Activated T-cell treated with anti-CD3 and anti-CD28 coated beads, Interleukin-2, amount 50 U/mL, for 1 hour (primary cell): Measurements from ENCODE around the gene LY6G5B.
A peak's percentile ranks its signal among the peaks of the same experiment; 100 is the strongest.
"Not testable (repeated sequence)": the region's sequence is repeated elsewhere in the genome, so short reads cannot be mapped to it uniquely, and the experiment has no call there.

ENCODE experiments used
- DNase-seq: peaks from one replicate; pipeline ENCODE4 v3.0.0-alpha.2; 2020

LY6G5B gene

DNA sequence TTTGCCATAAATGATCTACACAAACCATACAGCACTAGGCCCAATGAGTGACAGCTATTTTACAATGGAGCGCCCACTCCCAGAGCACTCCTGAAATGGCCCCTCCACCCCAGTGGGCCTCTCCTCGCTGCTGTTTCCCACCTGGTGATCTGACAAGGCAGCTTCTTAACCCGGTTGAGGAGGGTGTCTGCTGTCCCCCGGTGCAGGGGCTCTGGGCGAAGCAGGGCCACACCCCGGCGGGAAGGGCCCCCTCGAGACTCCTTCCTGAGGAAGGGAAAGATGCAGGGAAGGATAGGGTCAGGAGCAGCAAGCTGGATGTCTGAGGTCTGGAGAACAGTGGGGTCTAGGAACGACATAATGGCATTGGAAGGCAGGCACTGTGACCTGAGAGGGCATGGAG, 23.1 kb downstream of the LY6G5B start:
- DNase-seq = no peak

DNA sequence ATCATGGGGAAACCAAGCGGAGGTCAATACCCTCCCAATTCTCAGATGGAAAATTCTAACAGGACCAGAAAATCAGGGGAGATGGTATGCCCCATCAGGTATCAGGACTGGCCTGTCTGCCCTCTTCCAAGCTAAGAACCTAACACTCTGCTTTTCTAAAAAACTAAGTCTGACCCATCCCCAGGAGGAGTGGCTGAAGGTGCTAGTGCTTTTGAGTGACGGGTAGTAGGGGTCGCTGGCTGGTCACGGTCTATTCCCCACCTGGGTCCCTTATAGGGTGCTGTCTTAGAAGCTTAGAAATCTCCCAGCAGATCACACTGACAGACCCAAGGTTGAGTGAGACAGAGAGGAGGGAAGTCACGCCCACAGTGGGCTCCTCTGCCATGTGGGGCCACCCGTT, 23.8 kb downstream of the LY6G5B start:
- no peak for DNase-seq

- DNase-seq = no peak
These were observed 27.8 kb downstream of the LY6G5B start for GRCh38 chr6:31697555-31697954.

- no peak for DNase-seq
These were observed 31.1 kb downstream of the LY6G5B start for GRCh38 chr6:31700740-31701401.

- no peak for DNase-seq
These were observed 32.1 kb downstream of the LY6G5B start for GRCh38 chr6:31701666-31702404.

GRCh38 chr6:31702405-31702818, 32.6 kb downstream of the LY6G5B start:
- no peak for DNase-seq

DNA sequence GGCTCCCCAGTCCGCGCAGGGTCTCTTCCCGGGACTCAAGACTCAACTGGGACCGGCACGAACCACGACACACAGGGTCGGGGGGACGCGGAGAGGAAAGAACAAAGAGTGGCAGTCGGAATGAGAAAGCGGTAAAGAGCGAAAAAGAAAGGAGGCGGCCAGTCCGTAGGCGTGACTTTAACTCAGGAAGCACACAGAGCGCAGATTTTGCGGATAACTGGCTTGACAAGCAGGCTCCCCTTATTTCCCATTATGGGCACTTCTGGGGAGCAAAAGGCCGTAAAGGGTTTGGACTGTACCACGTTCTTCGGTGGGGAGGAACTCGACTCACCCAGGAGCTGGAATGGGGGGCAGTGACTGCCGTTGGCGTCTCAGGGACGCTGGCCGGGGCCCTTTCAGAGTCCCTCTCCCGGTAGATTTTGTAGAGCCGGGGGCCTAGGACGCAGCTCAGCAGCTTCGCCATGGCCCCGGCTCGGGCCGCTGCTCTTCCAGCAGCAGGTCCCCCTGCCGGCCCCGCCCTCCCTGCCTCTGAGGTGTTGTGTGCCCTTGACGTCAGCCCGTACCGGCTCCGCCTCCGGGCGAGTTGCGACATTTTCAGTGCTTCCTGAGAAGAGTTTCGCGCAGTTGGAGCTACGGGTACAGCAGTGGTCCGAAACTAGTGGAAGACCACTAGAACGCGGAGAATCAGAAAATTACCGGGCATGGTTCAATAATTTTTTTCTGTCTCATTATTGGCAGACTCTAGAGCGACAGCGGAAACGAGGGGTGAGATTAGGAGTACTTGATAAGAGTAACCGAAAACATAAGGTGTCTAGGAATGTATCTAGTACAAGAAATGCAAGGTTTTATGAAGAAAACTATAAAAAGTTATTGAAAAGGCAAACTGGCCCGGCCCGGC, 33.3 kb downstream of the LY6G5B start, which contains the start of gene ABHD16A:
Gene ABHD16A, minus strand, starts transcription at position 506 of the 898 bp plus-strand sequence. Its CDS starts 43 bp downstream, at position 463.
- DNase-seq = peak; percentile 97

- no peak for DNase-seq
These were observed 36.2 kb downstream of the LY6G5B start for GRCh38 chr6:31705931-31706330.

GRCh38 chr6:31706599-31706998, 36.8 kb downstream of the LY6G5B start, which contains the start of gene LY6G6F:
TSS of gene LY6G6F (plus strand) at chr6:31706866. CDS start at chr6:31706907, 41 bp downstream.
- no peak for DNase-seq

GRCh38 chr6:31707701-31708100, 37.9 kb downstream of the LY6G5B start:
- DNase-seq = no peak

DNA sequence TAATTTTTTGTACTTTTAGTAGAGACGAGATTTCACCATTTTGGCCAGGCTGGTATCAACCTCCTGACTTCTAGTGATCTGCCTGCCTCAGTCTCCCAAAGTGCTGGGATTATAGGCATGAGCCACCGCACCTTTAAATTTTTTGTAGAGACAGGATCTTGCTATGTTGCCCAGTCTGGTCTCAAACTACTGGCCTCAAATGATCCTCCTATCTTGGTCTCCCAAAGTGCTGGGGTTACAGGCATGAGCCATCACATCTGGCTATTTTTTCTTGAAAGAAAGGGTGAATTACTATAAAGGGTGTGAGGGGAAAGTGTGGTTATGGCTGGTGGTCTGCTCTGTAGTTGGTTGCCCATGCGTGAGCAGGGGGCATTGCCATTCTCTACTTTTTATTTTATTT, 38.4 kb downstream of the LY6G5B start:
- DNase-seq = no peak

GRCh38 chr6:31709157-31709556, 39.4 kb downstream of the LY6G5B start:
- not testable (repeated sequence) for DNase-seq

GRCh38 chr6:31710523-31711219, 40.9 kb downstream of the LY6G5B start:
- no peak for DNase-seq

DNA sequence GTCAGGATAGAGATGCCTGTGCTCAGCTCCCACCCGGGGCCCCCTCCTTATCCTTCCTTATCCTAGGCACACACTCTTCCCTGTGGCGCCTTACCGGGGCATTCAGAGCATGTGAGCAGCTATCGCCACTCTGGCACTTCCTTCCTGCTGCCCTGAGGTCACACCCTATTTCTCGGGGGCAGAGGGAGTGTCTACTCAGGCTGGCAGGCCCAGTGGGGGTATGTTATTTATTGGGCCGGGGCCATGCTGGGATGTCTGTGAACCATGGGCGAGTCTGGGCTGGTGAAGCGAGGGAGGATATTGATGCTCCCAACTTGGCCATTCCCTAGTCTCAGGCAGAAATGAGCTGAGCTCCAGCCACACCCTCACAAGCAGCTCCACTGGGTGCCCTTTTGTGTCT, 41.5 kb downstream of the LY6G5B start:
- DNase-seq = no peak

DNA sequence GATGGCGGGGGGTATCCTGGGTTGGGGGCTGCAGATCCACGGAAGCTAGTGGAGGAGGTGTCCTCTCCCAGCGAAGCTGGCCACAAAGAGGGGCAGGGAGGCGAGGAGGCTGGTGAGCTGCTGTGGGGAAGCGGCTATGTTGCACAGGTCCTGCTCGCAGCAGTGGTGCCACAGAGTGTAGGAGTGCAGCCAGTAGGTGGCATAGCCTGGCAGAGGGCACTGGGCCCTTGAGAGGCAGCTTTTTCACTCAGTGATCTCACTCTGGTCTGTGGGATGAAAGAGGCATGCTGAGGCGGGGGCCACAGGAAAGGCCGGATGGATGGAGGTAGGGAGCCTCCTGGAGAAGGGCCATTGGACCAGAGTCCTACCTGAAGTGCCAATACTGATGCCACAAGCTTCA, 42.5 kb downstream of the LY6G5B start:
- DNase-seq = no peak

GRCh38 chr6:31713465-31713864, 43.7 kb downstream of the LY6G5B start:
- no peak for DNase-seq

GRCh38 chr6:31713991-31714684, 44.4 kb downstream of the LY6G5B start:
- DNase-seq = no peak

GRCh38 chr6:31715022-31715958, 45.5 kb downstream of the LY6G5B start, which contains the start of gene LY6G6D:
TSS of gene LY6G6D (plus strand) at chr6:31715348. CDS start at chr6:31715356, 8 bp downstream.
- no peak for DNase-seq

DNA sequence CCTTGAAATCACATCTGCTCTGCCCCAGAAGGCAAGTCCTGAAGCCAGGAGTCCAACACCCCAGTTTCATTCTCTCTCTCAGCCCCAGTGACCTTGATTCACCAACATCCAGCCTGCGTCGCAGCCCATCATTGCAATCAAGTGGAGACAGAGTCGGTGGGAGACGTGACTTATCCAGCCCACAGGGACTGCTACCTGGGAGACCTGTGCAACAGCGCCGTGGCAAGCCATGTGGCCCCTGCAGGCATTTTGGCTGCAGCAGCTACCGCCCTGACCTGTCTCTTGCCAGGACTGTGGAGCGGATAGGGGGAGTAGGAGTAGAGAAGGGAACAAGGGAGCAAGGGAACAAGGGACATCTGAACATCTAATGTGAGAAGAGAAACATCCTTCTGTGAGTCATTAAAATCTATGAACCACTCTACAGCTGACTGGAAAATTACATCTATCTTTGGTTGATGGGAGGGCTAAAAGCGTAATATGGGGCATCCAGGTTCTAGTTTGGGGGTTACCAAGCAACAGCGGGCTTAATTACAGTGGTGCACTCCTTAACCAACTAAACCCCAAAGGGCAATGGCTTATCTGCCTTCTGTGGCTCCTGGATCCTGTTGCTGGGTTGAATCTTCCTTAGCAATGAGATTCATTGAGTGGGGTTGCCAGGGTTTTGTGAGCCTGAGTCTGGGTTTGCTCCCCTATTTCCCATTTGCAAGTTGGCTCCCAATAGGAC, 47.9 kb downstream of the LY6G5B start:
- no peak for DNase-seq

GRCh38 chr6:31718265-31718664, 48.5 kb downstream of the LY6G5B start:
- DNase-seq = no peak
